Adrenal gland (tissue), 12 donors: ENCODE measurements around the gene MPL. TPM values are rescaled to one million over a fixed set of nuclear protein-coding genes. Genes with fewer than 3 reads are reported as not detected.

Source experiments
- DNase-seq, 7 donors: peaks; one replicate each; pipeline ENCODE4 v3.0.0-alpha.2; 2019 to 2020
- H3K27ac ChIP-seq, 5 donors: fragments of 200-600 bp; sonication (generic) in 4 of 5; 1 replicate in 3 of 5; 2 replicates in 2 of 5; pipeline versions ENCODE4 v1.5.1 to v1.8.0; 2016 to 2020; ENCODE audit warnings: mild to moderate bottlenecking in 1 of 5
- H3K27me3 ChIP-seq: fragments of 200-600 bp; 2 replicates; pipeline ENCODE4 v1.8.0; 2021
- H3K36me3 ChIP-seq, 2 donors: fragments of 200-600 bp; replicated peaks in 1 of 2; 1 replicate in 1 of 2; 2 replicates in 1 of 2; pipeline versions ENCODE4 v1.5.1 to v1.8.0; 2018 to 2022
- H3K4me1 ChIP-seq, 2 donors: fragments of 200-600 bp; replicated peaks in 1 of 2; 1 replicate in 1 of 2; 2 replicates in 1 of 2; pipeline versions ENCODE4 v1.5.1 to v1.8.0; 2018 to 2021
- H3K4me3 ChIP-seq, 4 donors: fragments of 200-600 bp; sonication (generic) in 3 of 4; one replicate each; pipeline ENCODE4 v1.5.1; 2016 to 2018
- H3K9me3 ChIP-seq, 3 donors: fragments of 200-600 bp; sonication (generic) in 1 of 3; replicated peaks in 1 of 3; 1 replicate in 2 of 3; 2 replicates in 1 of 3; pipeline versions ENCODE4 v1.5.1 to v1.8.0; 2016 to 2021
- CTCF ChIP-seq, 6 experiments: fragments of 450-650 bp in 4 of 6; fragments of 200-600 bp in 2 of 6; sonication (generic) in 1 of 6; IDR thresholded peaks; 1 replicate in 5 of 6; 2 replicates in 1 of 6; pipeline versions ENCODE4 v1.5.1 to v1.8.0; 2016 to 2021; ENCODE audit warnings: antibody characterized with exemption in 6 of 6, mild to moderate bottlenecking in 2 of 6, moderate library complexity in 1 of 6
- POLR2A ChIP-seq, 2 donors: fragments of 450-650 bp; IDR thresholded peaks; one replicate each; pipeline ENCODE4 v1.6.1; 2017; ENCODE audit warnings: antibody characterized with exemption in 2 of 2, mild to moderate bottlenecking in 2 of 2, moderate library complexity in 1 of 2
- WGBS, 4 donors: extraction: QIAGEN DNeasy Blood & Tissue Kit in 2 of 4; methylation state at CpG; one replicate each; pipeline versions ENCODE4 v1.1.5 to v1.1.7; 2013 to 2017; 5-methylcytosine and 5-hydroxymethylcytosine counted together
- intact Hi-C, 2 donors: fragments of 100-400 bp; cut with DNase I; formaldehyde crosslinking; loops; one replicate each; pipeline versions ENCODE4 v1.14.1 to v1.15.0; 2022 to 2023
- polyA plus RNA-seq, 3 donors: library from polyadenylated mRNA; stranded (reverse); fragments of 200-250 nt in 2 of 3; fragments of 350-450 nt in 1 of 3; fragmentation: Illumina TruSeq in 1 of 3; extraction: RNeasy Lipid Tissue Mini Kit (QIAGEN cat#74804) in 1 of 3; gene quantifications; one replicate each; pipeline ENCODE4 v1.2.3, GENCODE V29; 2013 to 2014
- total RNA-seq, 9 donors: library from RNA; depleted of rRNA in 4 of 9; stranded (reverse); fragments of >200 nt in 4 of 9; fragments of 120-200 nt in 1 of 9; fragmentation: NEBNext Ultra II Directional in 1 of 9; extraction: Animal tissue kit (Norgen Biotek cat#: 25700) in 1 of 9; gene quantifications; one replicate each; pipeline versions ENCODE4 v1.1.0 to v1.2.4, GENCODE V29; 2013 to 2023
- donor health status: healthy with polysubstance abuse.
- donor health status: Bipolar disorder and iron deficiency.
- donor health status: DM: yes; HTN: yes; CAD: no.
- donor health status: DM: no; HTN: no; CAD: no.
- donor health status: DM: no; HTN: no; CAD: no.
- donor health status: DM: yes; HTN: yes; CAD: no.

The MPL gene
- total and polyA plus RNA-seq, 12 donors: 0.11 to 0.61 (median 0.31) TPM; not detected in 6

- TF ChIP-seq CTCF (IDR thresholded peaks at IDR 0.05): no peak
- no peak for TF ChIP-seq POLR2A (IDR thresholded peaks at IDR 0.05)
- Histone ChIP-seq H3K27me3 (no peaks in the 10 kb centered on the region), H3K4me3 (no peak overlapping the region), H3K4me1 (peaks cover 3 to 20% of the 10 kb centered on the region in 2 donors), H3K36me3 (no peaks in the 10 kb centered on the region), H3K9me3 (no peaks in the 10 kb centered on the region), H3K27ac (no peak overlapping the region)
- DNase-seq: no peak
- WGBS, 4 donors: 89 to 97% (median 93%) methylated on average over 5 of the region's 5 CpGs
- intact Hi-C loops: no loop called here
Observed at GRCh38 chr1:43346636-43347035, 9.0 kb downstream of the MPL start.

GRCh38 chr1:43348343-43348808 is 10.8 kb downstream of the MPL start:
- H3K36me3 ChIP-seq: no peaks in the 10 kb centered on the region
- intact Hi-C loops: no loop called here
- 26 to 70% (median 33%) methylated on average over 7 to 22 of the region's 22 CpGs for WGBS, 4 donors

GRCh38 chr1:43348809-43349593 is 11.4 kb downstream of the MPL start:
- Histone ChIP-seq H3K9me3 (no peaks in the 10 kb centered on the region), H3K36me3 (no peaks in the 10 kb centered on the region), H3K27me3 (no peaks in the 10 kb centered on the region), H3K27ac (peak overlapping the region; percentile 67 to 94 (median 88)), H3K4me3 (peak overlapping the region; percentile 23 to 63 (median 46)), H3K4me1 (peaks cover 3 to 20% of the 10 kb centered on the region in 2 donors)
- intact Hi-C loops: no loop called here
- 7 to 19% (median 13%) methylated on average over 12 to 72 of the region's 72 CpGs for WGBS, 4 donors
- TF ChIP-seq POLR2A (IDR thresholded peaks at IDR 0.05) (peak; percentile 65 to 71), CTCF (IDR thresholded peaks at IDR 0.05) (peak in 1 of 6 experiments; percentile 18)
- peak; percentile 87 to 96 (median 92) for DNase-seq

More at GRCh38 chr1:43348343-43348808, 10.8 kb downstream of the MPL start:
- H3K27me3 ChIP-seq: no peaks in the 10 kb centered on the region
- DNase-seq: no peak
- peak overlapping the region in 4 of 5 donors; percentile 67 to 94 (median 90) for H3K27ac ChIP-seq
- TF ChIP-seq POLR2A (IDR thresholded peaks at IDR 0.05): no peak
- no peak for TF ChIP-seq CTCF (IDR thresholded peaks at IDR 0.05)
- H3K4me3 ChIP-seq: peak overlapping the region in 2 of 4 donors; percentile 51 to 63
- peaks cover 3 to 20% of the 10 kb centered on the region in 2 donors for H3K4me1 ChIP-seq
- H3K9me3 ChIP-seq: no peaks in the 10 kb centered on the region

- TF ChIP-seq POLR2A (IDR thresholded peaks at IDR 0.05) (no peak), CTCF (IDR thresholded peaks at IDR 0.05) (no peak)
- Histone ChIP-seq H3K4me3 (peak overlapping the region in 2 of 4 donors; percentile 51 to 63), H3K27ac (peak overlapping the region; percentile 67 to 94 (median 88)), H3K9me3 (no peaks in the 10 kb centered on the region), H3K4me1 (peaks cover 3 to 12% of the 10 kb centered on the region in 2 donors), H3K36me3 (no peaks in the 10 kb centered on the region), H3K27me3 (no peaks in the 10 kb centered on the region)
- WGBS, 4 donors: 57 to 60% (median 58%) methylated on average over 10 to 11 of the region's 11 CpGs
- DNase-seq: peak in 1 of 7 donors; percentile 55
- intact Hi-C loops: loop anchor here in 1 of 2 donors (5.0 kb wide), 1 partner anchor 112 kb away; no protein-coding TSS in a partner anchor
Observed at GRCh38 chr1:43349594-43350306, 12.1 kb downstream of the MPL start.
